Fibroblast of lung (primary cell): Measurements from ENCODE around the gene MAST3. TPM values are rescaled to one million over a fixed set of nuclear protein-coding genes. Genes with fewer than 3 reads are reported as not detected.

Experiments
- DNase-seq, 2 donors: peaks; one replicate each; pipeline versions ENCODE4 v3.0.0 to v3.0.0-alpha.2; 2010; ENCODE audit warnings: low read depth in 2 of 2
- H2AFZ ChIP-seq: 2 replicates; pipeline ENCODE4 v1.5.1; 2012; ENCODE audit warnings: low read length, control low read depth, inconsistent platforms
- H3K27ac ChIP-seq: 2 replicates; pipeline ENCODE4 v1.5.1; 2011; ENCODE audit warnings: low read length, control low read depth; ENCODE audit not compliant: insufficient read depth
- H3K27me3 ChIP-seq: 2 replicates; pipeline ENCODE4 v1.5.1; 2011; ENCODE audit warnings: mild to moderate bottlenecking, low read length; ENCODE audit not compliant: control insufficient read depth, insufficient read depth
- H3K36me3 ChIP-seq: 2 replicates; pipeline ENCODE4 v1.5.1; 2011; ENCODE audit warnings: low read length; ENCODE audit not compliant: control insufficient read depth, insufficient read depth
- H3K4me1 ChIP-seq: 2 replicates; pipeline ENCODE4 v1.5.1; 2011; ENCODE audit warnings: low read length; ENCODE audit not compliant: control insufficient read depth, insufficient read depth; ENCODE audit errors: extremely low read depth
- H3K4me2 ChIP-seq: 2 replicates; pipeline ENCODE4 v1.5.1; 2011; ENCODE audit warnings: low read length, control low read depth; ENCODE audit not compliant: insufficient read depth; ENCODE audit errors: extremely low read depth
- H3K4me3 ChIP-seq, 4 experiments: fragments of 200-600 bp in 1 of 4; sonication (generic) in 1 of 4; replicated peaks in 1 of 4; 2 replicates each; pipeline ENCODE4 v1.5.1; 2011 to 2016; ENCODE audit warnings: low read length in 4 of 4, low read depth in 3 of 4, mild to moderate bottlenecking in 3 of 4, control low read depth in 2 of 4, inconsistent platforms in 1 of 4, mixed read lengths in 1 of 4; ENCODE audit not compliant: insufficient read depth in 1 of 4; ENCODE audit errors: control extremely low read depth in 1 of 4
- H3K79me2 ChIP-seq: 2 replicates; pipeline ENCODE4 v1.5.1; 2012; ENCODE audit warnings: mild to moderate bottlenecking, low read length, inconsistent platforms; ENCODE audit not compliant: control insufficient read depth, insufficient read depth
- H3K9ac ChIP-seq: 2 replicates; pipeline ENCODE4 v1.5.1; 2011; ENCODE audit warnings: mild to moderate bottlenecking, low read length, control low read depth; ENCODE audit not compliant: insufficient read depth
- H3K9me3 ChIP-seq: 2 replicates; pipeline ENCODE4 v1.5.1; 2012; ENCODE audit warnings: low read depth, low read length; ENCODE audit not compliant: control insufficient read depth, insufficient read depth
- H4K20me1 ChIP-seq: 2 replicates; pipeline ENCODE4 v1.5.1; 2011; ENCODE audit warnings: low read length; ENCODE audit not compliant: control insufficient read depth, insufficient read depth; ENCODE audit errors: extremely low read depth
- CTCF ChIP-seq, 2 donors: IDR thresholded peaks in 1 of 2; conservative IDR thresholded peaks in 1 of 2; 1 replicate in 1 of 2; 2 replicates in 1 of 2; pipeline ENCODE4 v1.5.1; 2011 to 2012; ENCODE audit warnings: low read length in 2 of 2, control low read depth in 1 of 2, inconsistent platforms in 1 of 2, low read depth in 1 of 2, mild to moderate bottlenecking in 1 of 2
- EZH2 ChIP-seq: IDR thresholded peaks from 2 replicates; pipeline ENCODE4 v1.5.1; 2012; ENCODE audit warnings: low read length, control low read depth, mild to moderate bottlenecking; ENCODE audit errors: missing control alignments
- polyA plus RNA-seq, 2 donors: library from polyadenylated mRNA; depleted of rRNA in 1 of 2; stranded (reverse) in 1 of 2; unstranded in 1 of 2; fragments of >200 nt; gene quantifications; 2 replicates each; pipeline ENCODE4 v1.2.1, GENCODE V29; 2011 to 2012; ENCODE audit warnings: missing spikeins in 1 of 2
- total RNA-seq: library from RNA; depleted of rRNA; stranded (reverse); fragments of >200 nt; gene quantifications from 2 replicates; pipeline ENCODE4 v1.2.1, GENCODE V29; 2014

The MAST3 gene
- total and polyA plus RNA-seq, 2 donors (not counting 1 experiment from before 2014, with no cell fraction given), result 2.0 to 4.1 TPM

GRCh38 chr19:18173054-18173571 lies 75.5 kb downstream of the MAST3 start:
- Histone ChIP-seq H3K4me3 (peak overlapping the region in 1 of 4 experiments; percentile 75), H3K9ac (peak overlapping the region; percentile 1), H3K4me1 (peaks cover 4% of the 10 kb centered on the region), H3K36me3 (peaks cover 5% of the 10 kb centered on the region), H3K27ac (no peak overlapping the region), H3K79me2 (no peaks in the 10 kb centered on the region), H3K4me2 (peak overlapping the region; percentile 18), H2AFZ (peak overlapping the region; percentile 5), H4K20me1 (no peaks in the 10 kb centered on the region), H3K9me3 (no peaks in the 10 kb centered on the region), H3K27me3 (no peaks in the 10 kb centered on the region)
- TF ChIP-seq EZH2, result no peak
- no peak for TF ChIP-seq CTCF (conservative IDR thresholded peaks at IDR 0.05 in 1 of 2, IDR thresholded peaks at IDR 0.05 in 1 of 2; ENCODE audit: low read depth in 1 of 2, low read length in 2 of 2)
- DNase-seq, result no peak

- DNase-seq, result no peak
- peak within 1 kb of the TSS; percentile 18 for H3K4me2 ChIP-seq
- H3K9me3 ChIP-seq, result no peaks in the 10 kb centered on the region
- H3K9ac ChIP-seq, result peak within 1 kb of the TSS; percentile 66
- H3K27ac ChIP-seq, result no peak within 1 kb of the TSS
- H3K36me3 ChIP-seq, result peaks cover 3% of the 10 kb centered on the region
- peak within 1 kb of the TSS; percentile 46 to 75 (median 64) for H3K4me3 ChIP-seq
- no peaks in the 10 kb centered on the region for H3K79me2 ChIP-seq
- peak within 1 kb of the TSS; percentile 5 for H2AFZ ChIP-seq
- H3K4me1 ChIP-seq, result peaks cover 4% of the 10 kb centered on the region
- no peaks in the 10 kb centered on the region for H4K20me1 ChIP-seq
- no peaks in the 10 kb centered on the region for H3K27me3 ChIP-seq
- no peak for TF ChIP-seq CTCF (conservative IDR thresholded peaks at IDR 0.05 in 1 of 2, IDR thresholded peaks at IDR 0.05 in 1 of 2; ENCODE audit: low read depth in 1 of 2, low read length in 2 of 2)
- no peak for TF ChIP-seq EZH2
Observed at GRCh38 chr19:18173572-18174288, 76.2 kb downstream of the MAST3 start, which contains the start of gene IFI30. IFI30 (plus strand) TSS chr19:18173813; CDS start chr19:18173842, 29 bp downstream.

GRCh38 chr19:18174983-18175382 lies 77.4 kb downstream of the MAST3 start:
- Histone ChIP-seq H3K9ac (no peak overlapping the region), H3K4me3 (no peak overlapping the region), H4K20me1 (no peaks in the 10 kb centered on the region), H3K4me1 (peaks cover 4% of the 10 kb centered on the region), H3K27me3 (no peaks in the 10 kb centered on the region), H3K79me2 (no peaks in the 10 kb centered on the region), H3K9me3 (no peaks in the 10 kb centered on the region), H3K36me3 (no peaks in the 10 kb centered on the region), H2AFZ (no peak overlapping the region), H3K27ac (no peak overlapping the region), H3K4me2 (no peak overlapping the region)
- TF ChIP-seq CTCF (conservative IDR thresholded peaks at IDR 0.05 in 1 of 2, IDR thresholded peaks at IDR 0.05 in 1 of 2; ENCODE audit: low read depth in 1 of 2, low read length in 2 of 2), result no peak
- TF ChIP-seq EZH2, result no peak
- no peak for DNase-seq
